Effector memory CD4-positive, alpha-beta T cell (primary cell): ENCODE data around the gene SPEM1.

Experiments used
- DNase-seq, 3 donors: peaks; one replicate each; pipeline ENCODE4 v3.0.0-alpha.2; 2020
- H3K27ac ChIP-seq: 2 replicates; pipeline ENCODE4 v1.7.0; 2013; ENCODE audit warnings: mild to moderate bottlenecking, low read length, moderate library complexity; ENCODE audit not compliant: insufficient read depth, poor library complexity, severe bottlenecking
- H3K27me3 ChIP-seq: replicated peaks from 2 replicates; pipeline ENCODE4 v1.7.0; 2013; ENCODE audit warnings: mild to moderate bottlenecking, low read length; ENCODE audit not compliant: insufficient read depth, control insufficient read depth, poor library complexity, severe bottlenecking
- H3K36me3 ChIP-seq: 2 replicates; pipeline ENCODE4 v1.7.0; 2013; ENCODE audit warnings: mild to moderate bottlenecking, low read length, moderate library complexity; ENCODE audit not compliant: control insufficient read depth, insufficient read depth
- H3K4me1 ChIP-seq: 2 replicates; pipeline ENCODE4 v1.7.0; 2013; ENCODE audit warnings: low read length, mild to moderate bottlenecking; ENCODE audit not compliant: control insufficient read depth, insufficient read depth, poor library complexity, severe bottlenecking
- H3K4me3 ChIP-seq: 2 replicates; pipeline ENCODE4 v1.7.0; 2013; ENCODE audit warnings: low read length, low read depth, mild to moderate bottlenecking; ENCODE audit not compliant: insufficient read depth, poor library complexity, severe bottlenecking
- H3K9me3 ChIP-seq: 2 replicates; pipeline ENCODE4 v1.7.0; 2013; ENCODE audit warnings: mild to moderate bottlenecking, low read length, moderate library complexity; ENCODE audit not compliant: control insufficient read depth

SPEM1 gene

DNA sequence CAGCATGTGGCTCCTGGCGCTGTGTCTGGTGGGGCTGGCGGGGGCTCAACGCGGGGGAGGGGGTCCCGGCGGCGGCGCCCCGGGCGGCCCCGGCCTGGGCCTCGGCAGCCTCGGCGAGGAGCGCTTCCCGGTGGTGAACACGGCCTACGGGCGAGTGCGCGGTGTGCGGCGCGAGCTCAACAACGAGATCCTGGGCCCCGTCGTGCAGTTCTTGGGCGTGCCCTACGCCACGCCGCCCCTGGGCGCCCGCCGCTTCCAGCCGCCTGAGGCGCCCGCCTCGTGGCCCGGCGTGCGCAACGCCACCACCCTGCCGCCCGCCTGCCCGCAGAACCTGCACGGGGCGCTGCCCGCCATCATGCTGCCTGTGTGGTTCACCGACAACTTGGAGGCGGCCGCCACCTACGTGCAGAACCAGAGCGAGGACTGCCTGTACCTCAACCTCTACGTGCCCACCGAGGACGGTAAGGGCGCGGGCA is 11.8 kb upstream of the SPEM1 start:
- Histone ChIP-seq H3K4me3 (no peak overlapping the region), H3K9me3 (no peaks in the 10 kb centered on the region), H3K27me3 (no peaks in the 10 kb centered on the region), H3K27ac (no peak overlapping the region), H3K4me1 (peaks cover 15% of the 10 kb centered on the region), H3K36me3 (no peaks in the 10 kb centered on the region)
- DNase-seq: no peak

DNA sequence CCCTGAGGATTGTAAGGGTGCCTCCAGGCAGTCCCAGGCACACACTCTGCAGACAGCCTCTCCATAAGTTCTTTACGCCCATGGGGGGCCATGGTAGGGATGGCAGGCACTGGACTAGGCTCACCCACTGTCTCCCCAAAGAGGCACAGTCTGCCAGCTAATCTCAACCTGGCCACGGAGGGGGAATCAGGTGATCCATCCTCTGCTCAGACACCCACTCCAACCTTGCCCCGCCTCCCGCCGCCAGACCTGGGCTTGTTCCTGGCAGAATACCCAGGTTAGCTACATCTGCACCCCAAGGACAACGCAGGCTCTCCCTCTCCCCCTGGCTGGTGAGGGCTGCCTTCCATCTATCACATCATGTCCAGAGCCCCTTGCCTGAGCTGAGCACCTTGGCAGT is 11.3 kb upstream of the SPEM1 start:
- peaks cover 11% of the 10 kb centered on the region for H3K4me1 ChIP-seq
- H3K27me3 ChIP-seq: no peaks in the 10 kb centered on the region
- H3K27ac ChIP-seq: no peak overlapping the region
- no peak overlapping the region for H3K4me3 ChIP-seq
- no peaks in the 10 kb centered on the region for H3K36me3 ChIP-seq
- no peaks in the 10 kb centered on the region for H3K9me3 ChIP-seq
- no peak for DNase-seq

DNA sequence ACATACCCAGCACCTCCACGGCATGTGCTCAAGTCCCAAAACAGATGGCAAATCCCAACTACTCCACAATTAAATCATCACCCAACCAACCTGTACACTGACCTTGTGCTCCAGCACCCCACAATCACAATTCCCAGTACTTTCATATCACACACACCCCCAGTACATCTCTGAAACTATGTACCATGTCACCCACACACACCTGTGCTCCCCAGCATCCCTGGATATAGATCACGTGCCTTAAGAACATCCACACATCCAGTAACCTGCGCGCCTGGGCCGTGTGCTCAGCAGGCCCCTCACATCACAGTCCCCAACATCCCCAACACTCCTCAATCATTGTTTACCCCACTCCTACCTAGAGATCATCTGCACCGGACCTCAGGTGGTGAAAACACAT is 10.4 kb upstream of the SPEM1 start:
- no peak overlapping the region for H3K4me3 ChIP-seq
- DNase-seq: no peak
- H3K36me3 ChIP-seq: no peaks in the 10 kb centered on the region
- no peak overlapping the region for H3K27ac ChIP-seq
- peaks cover 11% of the 10 kb centered on the region for H3K4me1 ChIP-seq
- H3K9me3 ChIP-seq: no peaks in the 10 kb centered on the region
- no peaks in the 10 kb centered on the region for H3K27me3 ChIP-seq

DNA sequence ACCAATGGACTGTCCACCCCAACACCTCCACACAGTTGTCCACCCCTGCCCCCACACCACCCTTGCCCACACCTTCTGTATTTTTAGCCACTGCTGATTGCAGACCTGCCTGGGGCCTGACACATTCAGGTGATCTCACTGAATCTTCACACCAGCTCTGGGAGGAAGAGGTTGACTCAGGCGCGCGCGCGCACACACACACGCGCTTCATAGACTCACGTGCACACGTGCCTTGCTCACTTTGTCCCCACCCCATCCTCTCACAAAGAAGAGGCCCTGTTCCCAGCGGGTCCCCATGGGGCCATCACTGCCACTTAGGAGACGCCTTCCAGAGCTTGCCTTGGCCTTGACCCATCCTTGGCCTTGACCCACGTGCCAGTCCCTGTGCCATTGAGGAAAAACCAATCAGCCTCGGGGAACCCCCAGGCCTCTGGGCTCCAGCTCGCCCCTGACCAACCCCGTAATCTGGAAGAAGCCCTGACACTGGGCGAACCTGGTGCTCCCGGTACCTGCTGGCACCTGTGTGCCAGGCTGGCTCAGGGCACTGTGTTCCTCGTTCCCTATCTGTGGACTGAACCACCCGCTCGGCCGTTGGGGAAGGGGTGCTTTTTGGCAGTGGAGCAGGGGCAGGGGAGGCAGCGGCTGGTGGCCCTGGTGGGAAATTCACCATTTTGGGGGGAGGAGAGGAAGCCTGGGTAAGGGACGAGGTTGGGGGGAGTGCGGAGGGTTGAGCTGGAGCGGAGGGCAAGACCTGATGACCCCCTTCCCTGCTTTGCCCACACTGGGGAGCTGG is 9.3 kb upstream of the SPEM1 start:
- no peak overlapping the region for H3K4me3 ChIP-seq
- DNase-seq: no peak
- H3K36me3 ChIP-seq: no peaks in the 10 kb centered on the region
- no peaks in the 10 kb centered on the region for H3K9me3 ChIP-seq
- no peaks in the 10 kb centered on the region for H3K27me3 ChIP-seq
- H3K4me1 ChIP-seq: no peaks in the 10 kb centered on the region
- H3K27ac ChIP-seq: no peak overlapping the region

DNA sequence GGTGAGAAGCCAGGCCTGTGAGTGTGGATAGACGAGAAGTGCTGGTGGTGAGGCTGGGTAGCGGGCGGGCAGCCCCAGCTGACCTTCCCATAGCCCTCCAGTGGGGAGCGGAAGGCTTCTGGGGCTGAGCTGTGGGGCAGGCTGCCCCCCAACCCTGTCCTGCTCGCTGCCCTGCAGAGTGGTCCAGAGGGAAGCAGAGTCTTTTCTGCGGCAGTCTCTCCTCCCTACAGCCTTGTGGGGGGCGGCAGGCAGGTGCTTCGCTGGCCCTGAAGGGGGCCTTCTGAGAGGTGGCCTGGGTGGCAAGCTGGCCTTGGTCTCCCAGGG is 8.7 kb upstream of the SPEM1 start:
- Histone ChIP-seq H3K4me3 (no peak overlapping the region), H3K27ac (no peak overlapping the region), H3K9me3 (no peaks in the 10 kb centered on the region), H3K4me1 (no peaks in the 10 kb centered on the region), H3K27me3 (no peaks in the 10 kb centered on the region), H3K36me3 (no peaks in the 10 kb centered on the region)
- no peak for DNase-seq

DNA sequence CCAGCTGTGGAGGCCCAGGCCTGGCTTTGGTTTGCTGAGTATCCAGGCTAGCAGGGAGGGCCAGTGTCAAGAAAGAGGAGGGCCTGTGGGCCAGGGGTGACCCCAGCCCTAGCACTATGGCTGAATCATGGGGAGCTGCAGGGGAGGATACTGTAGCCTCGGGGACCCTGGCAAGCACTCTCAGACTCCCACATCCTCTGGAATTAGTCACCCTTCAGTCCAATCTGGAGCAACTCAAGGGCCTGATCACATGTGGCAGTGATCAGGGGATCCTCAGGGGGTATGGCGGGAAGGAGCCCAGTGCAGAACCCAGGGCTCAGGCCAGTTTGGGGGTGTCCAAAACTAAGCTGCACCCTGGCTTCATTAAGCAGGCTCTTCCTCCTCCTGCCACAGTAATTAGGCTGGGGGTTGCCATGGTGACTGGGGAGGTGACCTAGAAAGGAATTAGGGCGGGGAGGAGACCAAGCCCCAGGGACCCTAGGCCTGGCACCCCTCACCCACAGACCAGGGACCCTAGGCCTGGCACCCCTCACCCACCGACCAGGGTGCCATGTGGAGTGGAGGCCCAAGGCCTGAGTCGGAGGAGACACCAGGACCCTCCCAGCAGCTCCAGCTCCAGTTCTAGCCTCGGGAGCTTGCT is 6.7 kb upstream of the SPEM1 start:
- no peak overlapping the region for H3K27ac ChIP-seq
- no peaks in the 10 kb centered on the region for H3K27me3 ChIP-seq
- no peaks in the 10 kb centered on the region for H3K4me1 ChIP-seq
- no peak for DNase-seq
- H3K36me3 ChIP-seq: no peaks in the 10 kb centered on the region
- H3K9me3 ChIP-seq: no peaks in the 10 kb centered on the region
- H3K4me3 ChIP-seq: no peak overlapping the region

DNA sequence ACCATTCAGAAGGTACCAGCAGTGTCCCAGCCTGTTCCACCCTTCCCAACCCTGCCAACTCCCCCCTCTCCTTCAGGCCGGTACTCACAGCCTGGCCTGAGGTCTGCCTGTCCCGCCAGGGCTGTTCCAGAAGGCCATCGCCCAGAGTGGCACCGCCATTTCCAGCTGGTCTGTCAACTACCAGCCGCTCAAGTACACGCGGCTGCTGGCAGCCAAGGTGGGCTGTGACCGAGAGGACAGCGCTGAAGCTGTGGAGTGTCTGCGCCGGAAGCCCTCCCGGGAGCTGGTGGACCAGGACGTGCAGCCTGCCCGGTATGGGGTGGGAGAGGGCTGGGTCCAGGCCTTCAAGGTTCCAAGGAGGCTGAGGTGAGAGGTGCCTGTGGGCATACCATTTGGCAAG is 5.3 kb upstream of the SPEM1 start:
- no peak overlapping the region for H3K4me3 ChIP-seq
- DNase-seq: no peak
- H3K27me3 ChIP-seq: no peaks in the 10 kb centered on the region
- no peaks in the 10 kb centered on the region for H3K4me1 ChIP-seq
- H3K36me3 ChIP-seq: no peaks in the 10 kb centered on the region
- no peaks in the 10 kb centered on the region for H3K9me3 ChIP-seq
- no peak overlapping the region for H3K27ac ChIP-seq

DNA sequence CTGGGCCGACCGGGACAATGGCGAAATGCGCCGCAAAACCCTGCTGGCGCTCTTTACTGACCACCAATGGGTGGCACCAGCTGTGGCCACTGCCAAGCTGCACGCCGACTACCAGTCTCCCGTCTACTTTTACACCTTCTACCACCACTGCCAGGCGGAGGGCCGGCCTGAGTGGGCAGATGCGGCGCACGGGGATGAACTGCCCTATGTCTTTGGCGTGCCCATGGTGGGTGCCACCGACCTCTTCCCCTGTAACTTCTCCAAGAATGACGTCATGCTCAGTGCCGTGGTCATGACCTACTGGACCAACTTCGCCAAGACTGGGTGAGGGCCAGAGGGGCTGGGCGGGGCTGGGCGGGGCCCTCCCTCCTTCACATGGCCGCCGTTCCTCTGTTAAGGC is 4.3 kb upstream of the SPEM1 start:
- Histone ChIP-seq H3K27me3 (no peaks in the 10 kb centered on the region), H3K4me3 (no peak overlapping the region), H3K27ac (no peak overlapping the region), H3K36me3 (no peaks in the 10 kb centered on the region), H3K9me3 (no peaks in the 10 kb centered on the region), H3K4me1 (no peaks in the 10 kb centered on the region)
- no peak for DNase-seq

DNA sequence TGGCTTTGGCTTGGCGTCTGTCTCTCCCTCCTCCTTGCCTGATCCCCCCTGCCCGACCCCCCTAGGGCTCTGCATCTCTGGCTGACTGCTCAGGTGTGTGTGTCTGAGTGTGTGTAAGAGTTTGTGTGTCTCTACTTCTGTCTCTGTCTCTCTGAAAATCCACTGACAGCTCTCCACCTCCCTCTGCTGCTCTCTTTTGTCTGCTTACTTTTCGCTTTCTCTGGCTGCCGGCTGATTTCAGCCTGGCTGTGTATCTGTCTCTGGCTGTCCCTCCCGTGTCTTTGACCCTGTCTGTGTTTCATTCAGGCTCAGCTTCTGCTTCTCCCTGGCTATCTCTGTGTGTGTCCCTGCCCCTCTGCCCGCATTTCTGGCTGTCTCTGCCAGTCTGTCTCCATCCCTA is 3.8 kb upstream of the SPEM1 start:
- no peaks in the 10 kb centered on the region for H3K36me3 ChIP-seq
- no peak for DNase-seq
- no peak overlapping the region for H3K4me3 ChIP-seq
- H3K4me1 ChIP-seq: no peaks in the 10 kb centered on the region
- H3K9me3 ChIP-seq: no peaks in the 10 kb centered on the region
- no peak overlapping the region for H3K27ac ChIP-seq
- H3K27me3 ChIP-seq: no peaks in the 10 kb centered on the region

DNA sequence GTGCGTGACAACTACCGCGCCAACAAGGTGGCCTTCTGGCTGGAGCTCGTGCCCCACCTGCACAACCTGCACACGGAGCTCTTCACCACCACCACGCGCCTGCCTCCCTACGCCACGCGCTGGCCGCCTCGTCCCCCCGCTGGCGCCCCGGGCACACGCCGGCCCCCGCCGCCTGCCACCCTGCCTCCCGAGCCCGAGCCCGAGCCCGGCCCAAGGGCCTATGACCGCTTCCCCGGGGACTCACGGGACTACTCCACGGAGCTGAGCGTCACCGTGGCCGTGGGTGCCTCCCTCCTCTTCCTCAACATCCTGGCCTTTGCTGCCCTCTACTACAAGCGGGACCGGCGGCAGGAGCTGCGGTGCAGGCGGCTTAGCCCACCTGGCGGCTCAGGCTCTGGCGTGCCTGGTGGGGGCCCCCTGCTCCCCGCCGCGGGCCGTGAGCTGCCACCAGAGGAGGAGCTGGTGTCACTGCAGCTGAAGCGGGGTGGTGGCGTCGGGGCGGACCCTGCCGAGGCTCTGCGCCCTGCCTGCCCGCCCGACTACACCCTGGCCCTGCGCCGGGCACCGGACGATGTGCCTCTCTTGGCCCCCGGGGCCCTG is 3.0 kb upstream of the SPEM1 start:
- no peaks in the 10 kb centered on the region for H3K36me3 ChIP-seq
- H3K27me3 ChIP-seq: no peaks in the 10 kb centered on the region
- DNase-seq: no peak
- H3K27ac ChIP-seq: no peak overlapping the region
- H3K4me3 ChIP-seq: no peak overlapping the region
- H3K4me1 ChIP-seq: no peaks in the 10 kb centered on the region
- no peaks in the 10 kb centered on the region for H3K9me3 ChIP-seq
